ENCODE data around the gene PCDHGA5.

Gene PCDHGA5

GRCh38 chr5:141355641-141356040 lies 8.3 kb upstream of the PCDHGA5 start:
- Histone ChIP-seq H3K27me3 (ENCODE audit: control insufficient read depth, insufficient read depth, low read length) (no peaks in the 10 kb centered on the region), H3K36me3 (ENCODE audit: control insufficient read depth, insufficient read depth, low read length) (no peaks in the 10 kb centered on the region), H3K27ac (ENCODE audit: low read depth, low read length) (no peak overlapping the region), H3K4me3 (ENCODE audit: low read depth, low read length) (no peak overlapping the region), H3K4me1 (ENCODE audit: control insufficient read depth, insufficient read depth, low read length) (no peaks in the 10 kb centered on the region), H3K9me3 (ENCODE audit: control insufficient read depth, insufficient read depth, low read length) (peaks cover 56% of the 10 kb centered on the region), H3K9ac (ENCODE audit: low read depth, low read length) (no peak overlapping the region)

GRCh38 chr5:141356133-141356532 lies 7.8 kb upstream of the PCDHGA5 start:
- H3K27me3 ChIP-seq (ENCODE audit: control insufficient read depth, insufficient read depth, low read length) = no peaks in the 10 kb centered on the region
- peaks cover 58% of the 10 kb centered on the region for H3K9me3 ChIP-seq (ENCODE audit: control insufficient read depth, insufficient read depth, low read length)
- no peak overlapping the region for H3K9ac ChIP-seq (ENCODE audit: low read depth, low read length)
- H3K4me1 ChIP-seq (ENCODE audit: control insufficient read depth, insufficient read depth, low read length) = no peaks in the 10 kb centered on the region
- H3K27ac ChIP-seq (ENCODE audit: low read depth, low read length) = no peak overlapping the region
- no peak overlapping the region for H3K4me3 ChIP-seq (ENCODE audit: low read depth, low read length)
- no peaks in the 10 kb centered on the region for H3K36me3 ChIP-seq (ENCODE audit: control insufficient read depth, insufficient read depth, low read length)

- no peaks in the 10 kb centered on the region for H3K27me3 ChIP-seq (ENCODE audit: control insufficient read depth, insufficient read depth, low read length)
- no peak overlapping the region for H3K27ac ChIP-seq (ENCODE audit: low read depth, low read length)
- no peak overlapping the region for H3K4me3 ChIP-seq (ENCODE audit: low read depth, low read length)
- peaks cover 63% of the 10 kb centered on the region for H3K9me3 ChIP-seq (ENCODE audit: control insufficient read depth, insufficient read depth, low read length)
- H3K36me3 ChIP-seq (ENCODE audit: control insufficient read depth, insufficient read depth, low read length) = no peaks in the 10 kb centered on the region
- H3K9ac ChIP-seq (ENCODE audit: low read depth, low read length) = no peak overlapping the region
- no peaks in the 10 kb centered on the region for H3K4me1 ChIP-seq (ENCODE audit: control insufficient read depth, insufficient read depth, low read length)
Observed at GRCh38 chr5:141356950-141357349, 7.0 kb upstream of the PCDHGA5 start.

GRCh38 chr5:141359790-141360426 lies 4.1 kb upstream of the PCDHGA5 start, which contains the start of gene PCDHGB2:
TSS of gene PCDHGB2 (plus strand) at chr5:141359994. CDS start at chr5:141360136, 142 bp downstream.
- Histone ChIP-seq H3K36me3 (ENCODE audit: control insufficient read depth, insufficient read depth, low read length) (no peaks in the 10 kb centered on the region), H3K9me3 (ENCODE audit: control insufficient read depth, insufficient read depth, low read length) (peaks cover 63% of the 10 kb centered on the region), H3K9ac (ENCODE audit: low read depth, low read length) (no peak within 1 kb of the TSS), H3K27ac (ENCODE audit: low read depth, low read length) (no peak within 1 kb of the TSS), H3K27me3 (ENCODE audit: control insufficient read depth, insufficient read depth, low read length) (no peaks in the 10 kb centered on the region), H3K4me1 (ENCODE audit: control insufficient read depth, insufficient read depth, low read length) (no peaks in the 10 kb centered on the region), H3K4me3 (ENCODE audit: low read depth, low read length) (peak within 1 kb of the TSS; percentile 37)

- Histone ChIP-seq H3K27ac (ENCODE audit: low read depth, low read length) (no peak overlapping the region), H3K4me3 (ENCODE audit: low read depth, low read length) (peak overlapping the region; percentile 11; the same call in 1 of the 2 replicates), H3K36me3 (ENCODE audit: control insufficient read depth, insufficient read depth, low read length) (no peaks in the 10 kb centered on the region), H3K9ac (ENCODE audit: low read depth, low read length) (no peak overlapping the region), H3K4me1 (ENCODE audit: control insufficient read depth, insufficient read depth, low read length) (no peaks in the 10 kb centered on the region), H3K27me3 (ENCODE audit: control insufficient read depth, insufficient read depth, low read length) (no peaks in the 10 kb centered on the region), H3K9me3 (ENCODE audit: control insufficient read depth, insufficient read depth, low read length) (peaks cover 64% of the 10 kb centered on the region)
Observed at GRCh38 chr5:141360685-141361084, 3.3 kb upstream of the PCDHGA5 start.

GRCh38 chr5:141362719-141363118 lies 1.2 kb upstream of the PCDHGA5 start:
- H3K4me1 ChIP-seq (ENCODE audit: control insufficient read depth, insufficient read depth, low read length) = no peaks in the 10 kb centered on the region
- peak overlapping the region; percentile 24 for H3K4me3 ChIP-seq (ENCODE audit: low read depth, low read length)
- no peak overlapping the region for H3K9ac ChIP-seq (ENCODE audit: low read depth, low read length)
- H3K27me3 ChIP-seq (ENCODE audit: control insufficient read depth, insufficient read depth, low read length) = no peaks in the 10 kb centered on the region
- peaks cover 66% of the 10 kb centered on the region for H3K9me3 ChIP-seq (ENCODE audit: control insufficient read depth, insufficient read depth, low read length)
- no peaks in the 10 kb centered on the region for H3K36me3 ChIP-seq (ENCODE audit: control insufficient read depth, insufficient read depth, low read length)
- H3K27ac ChIP-seq (ENCODE audit: low read depth, low read length) = no peak overlapping the region

GRCh38 chr5:141366016-141366896 lies 2.3 kb downstream of the PCDHGA5 start:
- H3K27me3 ChIP-seq (ENCODE audit: control insufficient read depth, insufficient read depth, low read length) = no peaks in the 10 kb centered on the region

GRCh38 chr5:141369994-141370848 lies 6.3 kb downstream of the PCDHGA5 start, which contains the start of gene PCDHGB3:
TSS of gene PCDHGB3 (plus strand) at chr5:141370242. CDS start at chr5:141370395, 153 bp downstream.
- H3K4me3 ChIP-seq (ENCODE audit: low read depth, low read length) = no peak within 1 kb of the TSS
- H3K9ac ChIP-seq (ENCODE audit: low read depth, low read length) = no peak within 1 kb of the TSS

More at GRCh38 chr5:141366016-141366896, 2.3 kb downstream of the PCDHGA5 start:
- Histone ChIP-seq H3K4me3 (ENCODE audit: low read depth, low read length) (no peak overlapping the region), H3K9me3 (ENCODE audit: control insufficient read depth, insufficient read depth, low read length) (peaks cover 62% of the 10 kb centered on the region), H3K9ac (ENCODE audit: low read depth, low read length) (no peak overlapping the region), H3K36me3 (ENCODE audit: control insufficient read depth, insufficient read depth, low read length) (no peaks in the 10 kb centered on the region), H3K4me1 (ENCODE audit: control insufficient read depth, insufficient read depth, low read length) (no peaks in the 10 kb centered on the region), H3K27ac (ENCODE audit: low read depth, low read length) (no peak overlapping the region)

GRCh38 chr5:141371572-141372475 lies 7.9 kb downstream of the PCDHGA5 start:
- Histone ChIP-seq H3K36me3 (ENCODE audit: control insufficient read depth, insufficient read depth, low read length) (no peaks in the 10 kb centered on the region), H3K4me1 (ENCODE audit: control insufficient read depth, insufficient read depth, low read length) (no peaks in the 10 kb centered on the region), H3K27me3 (ENCODE audit: control insufficient read depth, insufficient read depth, low read length) (no peaks in the 10 kb centered on the region), H3K9ac (ENCODE audit: low read depth, low read length) (no peak overlapping the region), H3K4me3 (ENCODE audit: low read depth, low read length) (no peak overlapping the region), H3K9me3 (ENCODE audit: control insufficient read depth, insufficient read depth, low read length) (peaks cover 51% of the 10 kb centered on the region), H3K27ac (ENCODE audit: low read depth, low read length) (no peak overlapping the region)

More at GRCh38 chr5:141369994-141370848, 6.3 kb downstream of the PCDHGA5 start, which contains the start of gene PCDHGB3:
- H3K4me1 ChIP-seq (ENCODE audit: control insufficient read depth, insufficient read depth, low read length) = no peaks in the 10 kb centered on the region
- no peaks in the 10 kb centered on the region for H3K27me3 ChIP-seq (ENCODE audit: control insufficient read depth, insufficient read depth, low read length)
- no peak within 1 kb of the TSS for H3K27ac ChIP-seq (ENCODE audit: low read depth, low read length)
- peaks cover 58% of the 10 kb centered on the region for H3K9me3 ChIP-seq (ENCODE audit: control insufficient read depth, insufficient read depth, low read length)
- H3K36me3 ChIP-seq (ENCODE audit: control insufficient read depth, insufficient read depth, low read length) = no peaks in the 10 kb centered on the region

Data from HUES48 (cell line).